Measurements from ENCODE around the gene CCN6.

DNA sequence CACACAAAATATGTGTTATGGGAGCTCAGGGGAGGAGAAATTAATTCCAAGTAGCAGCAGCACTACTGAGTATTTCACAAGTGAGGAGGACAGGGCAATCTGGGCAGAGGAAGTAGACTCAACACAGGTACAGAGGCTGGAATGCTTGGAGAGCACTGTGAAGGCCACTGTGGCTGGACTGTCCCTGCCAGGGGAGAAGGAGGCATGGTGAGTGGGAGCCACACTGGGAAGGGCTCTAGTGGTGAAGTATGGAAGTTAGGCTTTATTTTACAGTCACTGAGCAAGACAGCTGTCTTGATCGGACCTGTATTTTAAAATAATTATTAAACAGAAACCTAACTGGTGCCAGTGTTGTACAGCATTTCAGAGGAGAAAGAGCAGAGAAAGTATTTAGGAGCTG lies 62.3 kb downstream of the CCN6 start:
- TF ChIP-seq, protein P1, sequence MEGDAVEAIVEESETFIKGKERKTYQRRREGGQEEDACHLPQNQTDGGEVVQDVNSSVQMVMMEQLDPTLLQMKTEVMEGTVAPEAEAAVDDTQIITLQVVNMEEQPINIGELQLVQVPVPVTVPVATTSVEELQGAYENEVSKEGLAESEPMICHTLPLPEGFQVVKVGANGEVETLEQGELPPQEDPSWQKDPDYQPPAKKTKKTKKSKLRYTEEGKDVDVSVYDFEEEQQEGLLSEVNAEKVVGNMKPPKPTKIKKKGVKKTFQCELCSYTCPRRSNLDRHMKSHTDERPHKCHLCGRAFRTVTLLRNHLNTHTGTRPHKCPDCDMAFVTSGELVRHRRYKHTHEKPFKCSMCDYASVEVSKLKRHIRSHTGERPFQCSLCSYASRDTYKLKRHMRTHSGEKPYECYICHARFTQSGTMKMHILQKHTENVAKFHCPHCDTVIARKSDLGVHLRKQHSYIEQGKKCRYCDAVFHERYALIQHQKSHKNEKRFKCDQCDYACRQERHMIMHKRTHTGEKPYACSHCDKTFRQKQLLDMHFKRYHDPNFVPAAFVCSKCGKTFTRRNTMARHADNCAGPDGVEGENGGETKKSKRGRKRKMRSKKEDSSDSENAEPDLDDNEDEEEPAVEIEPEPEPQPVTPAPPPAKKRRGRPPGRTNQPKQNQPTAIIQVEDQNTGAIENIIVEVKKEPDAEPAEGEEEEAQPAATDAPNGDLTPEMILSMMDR (IDR thresholded peaks at IDR 0.05): peak in 2 of 4 donors; percentile 4 to 22
- no peak for TF ChIP-seq POLR2A (IDR thresholded peaks at IDR 0.05)

Measured in right lobe of liver (tissue), 4 donors.